IMR-90 (cell line): ENCODE measurements around the gene ENOX1. TPM values are rescaled to one million over a fixed set of nuclear protein-coding genes. Genes with fewer than 3 reads are reported as not detected.
A peak's percentile ranks its signal among the peaks of the same experiment; 100 is the strongest.

ENCODE experiments used
- ATAC-seq: fragments of 200-7000 bp; cut with Tn5 transposase; 2 replicates; pipeline ENCODE4 v1.9.1; 2020; ENCODE audit warnings: low read depth, mild to moderate bottlenecking, moderate library complexity
- BruUV-seq: library from RNA; stranded (reverse); fragments of 400-500 nt; replicated peaks from 2 replicates; lab custom pipeline; 2021; lab: Mats Ljungman, UMichigan
- CTCF ChIA-PET: fragments of 300-600 bp; formaldehyde crosslinking; extraction: SDS; loops from one replicate; lab custom pipeline; 2021; ENCODE audit warnings: antibody characterized with exemption; lab: Yijun Ruan, JAX
- POLR2A ChIA-PET: fragments of 300-600 bp; sonication (Branson Sonifier 250); formaldehyde crosslinking; loops from one replicate; lab custom pipeline; 2022; ENCODE audit warnings: antibody characterized with exemption; ENCODE audit not compliant: unreplicated experiment; lab: Charles Lee
- DNase-seq: peaks from one replicate; pipeline ENCODE4 v3.0.0; 2013
- H2AFZ ChIP-seq: replicated peaks from 2 replicates; pipeline ENCODE3; 2013; ENCODE audit warnings: low read length, mild to moderate bottlenecking; ENCODE audit not compliant: poor library complexity
- H2AK5ac ChIP-seq: 2 replicates; pipeline ENCODE4 v1.6.1; 2013; ENCODE audit warnings: low read depth, low read length, inconsistent platforms
- H2AK9ac ChIP-seq: replicated peaks from 2 replicates; pipeline ENCODE3; 2013; ENCODE audit warnings: mild to moderate bottlenecking, low read depth, low read length, moderate library complexity; ENCODE audit not compliant: poor library complexity
- H2BK120ac ChIP-seq: 2 replicates; pipeline ENCODE4 v1.6.1; 2013; ENCODE audit warnings: low read depth, low read length, inconsistent platforms
- H2BK15ac ChIP-seq: 3 replicates; pipeline ENCODE4 v1.6.1; 2013; ENCODE audit warnings: low read depth, low read length, inconsistent platforms
- H2BK20ac ChIP-seq: 2 replicates; pipeline ENCODE4 v1.6.1; 2013; ENCODE audit warnings: low read depth, mild to moderate bottlenecking, inconsistent platforms, low read length, moderate library complexity
- H2BK5ac ChIP-seq: 2 replicates; pipeline ENCODE4 v1.6.1; 2013; ENCODE audit warnings: mild to moderate bottlenecking, low read depth, low read length, inconsistent platforms; ENCODE audit not compliant: poor library complexity, severe bottlenecking
- H3K14ac ChIP-seq: replicated peaks from 2 replicates; pipeline ENCODE4 v1.6.1; 2013; ENCODE audit warnings: low read depth, low read length, inconsistent platforms
- H3K18ac ChIP-seq: 2 replicates; pipeline ENCODE4 v1.6.1; 2013; ENCODE audit warnings: low read depth, low read length, control low read depth
- H3K23ac ChIP-seq: 2 replicates; pipeline ENCODE4 v1.6.1; 2013; ENCODE audit warnings: low read depth, low read length, inconsistent platforms
- H3K27ac ChIP-seq: 2 replicates; pipeline ENCODE4 v1.5.1; 2013; ENCODE audit warnings: mild to moderate bottlenecking, control low read depth, low read length; ENCODE audit not compliant: insufficient read depth
- H3K27me3 ChIP-seq: 2 replicates; pipeline ENCODE4 v1.6.1; 2013; ENCODE audit warnings: low read length; ENCODE audit not compliant: control insufficient read depth, insufficient read depth
- H3K36me3 ChIP-seq: 2 replicates; pipeline ENCODE4 v1.6.1; 2013; ENCODE audit warnings: low read length, mixed read lengths; ENCODE audit not compliant: control insufficient read depth, insufficient read depth
- H3K4ac ChIP-seq: 2 replicates; pipeline ENCODE4 v1.6.1; 2013; ENCODE audit warnings: low read depth, low read length, inconsistent platforms
- H3K4me1 ChIP-seq: 2 replicates; pipeline ENCODE4 v1.6.1; 2013; ENCODE audit warnings: low read length, mixed read lengths; ENCODE audit not compliant: control insufficient read depth, insufficient read depth
- H3K4me2 ChIP-seq: 2 replicates; pipeline ENCODE4 v1.6.1; 2013; ENCODE audit warnings: low read depth, mild to moderate bottlenecking, control low read depth, low read length, moderate library complexity
- H3K4me3 ChIP-seq: 2 replicates; pipeline ENCODE4 v1.5.1; 2013; ENCODE audit warnings: low read depth, mild to moderate bottlenecking, control low read depth, low read length, moderate library complexity; ENCODE audit not compliant: insufficient read depth
- H3K56ac ChIP-seq: 2 replicates; pipeline ENCODE4 v1.6.1; 2013; ENCODE audit warnings: low read length, inconsistent platforms; ENCODE audit not compliant: insufficient read depth; ENCODE audit errors: extremely low read depth
- H3K79me1 ChIP-seq, 2 experiments: 2 replicates each; pipeline ENCODE4 v1.6.1; 2013; ENCODE audit warnings: low read length in 2 of 2, inconsistent platforms in 1 of 2, low read depth in 1 of 2
- H3K9ac ChIP-seq: 2 replicates; pipeline ENCODE4 v1.6.1; 2013; ENCODE audit warnings: low read depth, low read length, control low read depth
- H3K9me1 ChIP-seq: 2 replicates; pipeline ENCODE4 v1.6.1; 2013; ENCODE audit warnings: low read length, inconsistent platforms; ENCODE audit not compliant: insufficient read depth
- H3K9me3 ChIP-seq: 2 replicates; pipeline ENCODE4 v1.6.1; 2013; ENCODE audit warnings: low read length; ENCODE audit not compliant: control insufficient read depth, insufficient read depth
- H4K20me1 ChIP-seq: 2 replicates; pipeline ENCODE4 v1.6.1; 2013; ENCODE audit warnings: low read length, inconsistent platforms; ENCODE audit not compliant: insufficient read depth
- H4K5ac ChIP-seq: 2 replicates; pipeline ENCODE4 v1.6.1; 2013; ENCODE audit warnings: mild to moderate bottlenecking, low read depth, low read length, control low read depth
- H4K8ac ChIP-seq, 2 experiments: 2 replicates each; pipeline ENCODE4 v1.6.1; 2013; ENCODE audit warnings: low read depth in 2 of 2, low read length in 2 of 2, control low read depth in 1 of 2, inconsistent platforms in 1 of 2
- H4K91ac ChIP-seq: 2 replicates; pipeline ENCODE4 v1.6.1; 2013; ENCODE audit warnings: low read depth, low read length, inconsistent platforms; ENCODE audit not compliant: insufficient read depth
- BHLHE40 ChIP-seq: fragments of 150-350 bp; IDR thresholded peaks from 2 replicates; pipeline ENCODE4 v1.6.1; 2016; ENCODE audit warnings: mild to moderate bottlenecking, low read depth, low read length
- CEBPB ChIP-seq: IDR thresholded peaks from 2 replicates; pipeline ENCODE4 v1.6.1; 2012; ENCODE audit warnings: low read depth, low read length, improper control_type of control experiment
- CHD1 ChIP-seq: IDR thresholded peaks from 2 replicates; pipeline ENCODE4 v1.6.1; 2012; ENCODE audit warnings: low read depth, low read length, improper control_type of control experiment
- MAFK ChIP-seq: IDR thresholded peaks from 2 replicates; pipeline ENCODE4 v1.6.1; 2012; ENCODE audit warnings: low read depth, low read length, improper control_type of control experiment
- MAZ ChIP-seq: IDR thresholded peaks from 2 replicates; pipeline ENCODE4 v1.6.1; 2012; ENCODE audit warnings: low read depth, mild to moderate bottlenecking, low read length, improper control_type of control experiment, moderate library complexity, borderline replicate concordance
- MXI1 ChIP-seq: IDR thresholded peaks from 2 replicates; pipeline ENCODE4 v1.6.1; 2012; ENCODE audit warnings: low read depth, mild to moderate bottlenecking, low read length, moderate library complexity, borderline replicate concordance
- POLR2A ChIP-seq: IDR thresholded peaks from 2 replicates; pipeline ENCODE4 v1.6.1; 2012; ENCODE audit warnings: mild to moderate bottlenecking, low read depth, low read length
- RAD21 ChIP-seq: IDR thresholded peaks from 2 replicates; pipeline ENCODE4 v1.6.1; 2012; ENCODE audit warnings: low read length, improper control_type of control experiment
- RCOR1 ChIP-seq: IDR thresholded peaks from 2 replicates; pipeline ENCODE4 v1.6.1; 2012; ENCODE audit warnings: mild to moderate bottlenecking, low read length, improper control_type of control experiment; ENCODE audit not compliant: insufficient replicate concordance
- RFX5 ChIP-seq: IDR thresholded peaks from 2 replicates; pipeline ENCODE4 v1.8.0; 2012; ENCODE audit warnings: low read depth, mild to moderate bottlenecking, low read length, moderate library complexity
- USF2 ChIP-seq: fragments of 150-350 bp; IDR thresholded peaks from 2 replicates; pipeline ENCODE4 v1.6.1; 2017; ENCODE audit warnings: mild to moderate bottlenecking, antibody characterized with exemption, low read length, low read depth
- whole genome bisulfite sequencing, 2 experiments: methylation state at CpG; one replicate each; pipeline versions ENCODE4 v1.1.5 to v1.1.7; 2013; ENCODE audit warnings: missing lambda C conversion rate in 2 of 2; ENCODE audit not compliant: insufficient read length in 1 of 2; ENCODE audit errors: extremely low coverage in 2 of 2; 5-methylcytosine and 5-hydroxymethylcytosine counted together
- dilution Hi-C: fragments of 300-500 bp; cut with HindIII; formaldehyde crosslinking; loops from one replicate; pipeline ENCODE4 v1.14.3; 2018; ENCODE audit warnings: low sequenced_read_pairs; ENCODE audit not compliant: unreplicated experiment
- in situ Hi-C: fragments of 300-500 bp; cut with MboI; formaldehyde crosslinking; loops from 3 replicates; pipeline ENCODE4 v1.14.3; 2019; ENCODE audit warnings: low sequenced_read_pairs, inconsistent platforms, mixed read lengths
- intact Hi-C: fragments of 100-400 bp; cut with micrococcal nuclease; formaldehyde crosslinking; loops from 2 replicates; pipeline ENCODE4 v1.10.0; 2022
- polyA plus RNA-seq, 3 experiments: library from polyadenylated mRNA; depleted of rRNA; stranded (reverse); fragments of >200 nt; gene quantifications; 2 replicates each; pipeline ENCODE4 v1.2.3, GENCODE V29; 2012; ENCODE audit warnings: low replicate concordance in 1 of 3
- total RNA-seq: library from RNA; depleted of rRNA; stranded (reverse); fragments of >200 nt; gene quantifications from 2 replicates; pipeline ENCODE4 v1.2.3, GENCODE V29; 2012

The ENOX1 gene
- total and polyA plus RNA-seq, 2 of the 4 experiments (the other 2 are of a cell fraction): 0.99 to 1.3 TPM

- no peak overlapping the region for H3K27ac ChIP-seq
- H2BK5ac ChIP-seq: no peak overlapping the region
- no peaks in the 10 kb centered on the region for H3K9me1 ChIP-seq
- peaks cover 11% of the 10 kb centered on the region for H3K4me1 ChIP-seq
- H3K4ac ChIP-seq: no peak overlapping the region
- no peak overlapping the region; the same call in 1 of the 2 replicates for H3K4me2 ChIP-seq
- H2AK5ac ChIP-seq: no peak overlapping the region
- in situ Hi-C loops (no loop called here), dilution Hi-C loops (no loop called here), intact Hi-C loops (no loop called here)
- H3K27me3 ChIP-seq: no peaks in the 10 kb centered on the region
- no peak overlapping the region for H3K56ac ChIP-seq
- WGBS, 2 experiments: no CpG with 5 or more reads among the region's 5 CpGs
- H4K5ac ChIP-seq: no peak overlapping the region
- CTCF ChIA-PET: no interaction called here
- no peak overlapping the region for H2BK120ac ChIP-seq
- TF ChIP-seq USF2: no peak
- TF ChIP-seq RAD21: no peak
- no peak for TF ChIP-seq CHD1
- no peak for TF ChIP-seq POLR2A
- no peak for TF ChIP-seq BHLHE40
- no peak for TF ChIP-seq MAZ
- TF ChIP-seq RCOR1: no peak
- no peak for TF ChIP-seq RFX5
- TF ChIP-seq MAFK: no peak
- no peak for TF ChIP-seq CEBPB
- TF ChIP-seq MXI1: no peak
- H3K9ac ChIP-seq: no peak overlapping the region
- ATAC-seq (peak; percentile 16; the same call in 1 of the 2 replicates), DNase-seq (peak; percentile 40)
- no peak overlapping the region for H4K8ac ChIP-seq
- no peaks in the 10 kb centered on the region for H3K36me3 ChIP-seq
- no TSS peak for BruUV-seq
- POLR2A ChIA-PET: no interaction called here
- no peak overlapping the region for H3K4me3 ChIP-seq
- no peak overlapping the region for H2AFZ ChIP-seq
- no peak overlapping the region for H2BK20ac ChIP-seq
- H3K14ac ChIP-seq: no peak overlapping the region
- H3K79me1 ChIP-seq: no peaks in the 10 kb centered on the region
- no peak overlapping the region for H2BK15ac ChIP-seq
- no peak overlapping the region for H3K18ac ChIP-seq
- H3K23ac ChIP-seq: no peak overlapping the region
- H3K9me3 ChIP-seq: peaks cover 3% of the 10 kb centered on the region; the same call in 1 of the 2 replicates
- H4K91ac ChIP-seq: no peak overlapping the region
- H2AK9ac ChIP-seq: no peak overlapping the region
- no peaks in the 10 kb centered on the region for H4K20me1 ChIP-seq
These were observed 423.4 kb downstream of the ENOX1 start for GRCh38 chr13:43363156-43363953.
